Activated T-helper 9 cell treated with anti-CD3 and anti-CD28 coated beads, Interleukin-2, amount 50 U/mL, for 16 hours (primary cell): ENCODE results near the gene RGL3.
A peak's percentile ranks its signal among the peaks of the same experiment; 100 is the strongest.
"Not testable (repeated sequence)": the region's sequence is repeated elsewhere in the genome, so short reads cannot be mapped to it uniquely, and the experiment has no call there.

ENCODE experiments used
- DNase-seq: peaks from one replicate; pipeline ENCODE4 v3.0.0-alpha.2; 2020; ENCODE audit warnings: low read depth

The RGL3 gene

GRCh38 chr19:11448923-11449554 is 29.9 kb upstream of the RGL3 start:
- no peak for DNase-seq

DNA sequence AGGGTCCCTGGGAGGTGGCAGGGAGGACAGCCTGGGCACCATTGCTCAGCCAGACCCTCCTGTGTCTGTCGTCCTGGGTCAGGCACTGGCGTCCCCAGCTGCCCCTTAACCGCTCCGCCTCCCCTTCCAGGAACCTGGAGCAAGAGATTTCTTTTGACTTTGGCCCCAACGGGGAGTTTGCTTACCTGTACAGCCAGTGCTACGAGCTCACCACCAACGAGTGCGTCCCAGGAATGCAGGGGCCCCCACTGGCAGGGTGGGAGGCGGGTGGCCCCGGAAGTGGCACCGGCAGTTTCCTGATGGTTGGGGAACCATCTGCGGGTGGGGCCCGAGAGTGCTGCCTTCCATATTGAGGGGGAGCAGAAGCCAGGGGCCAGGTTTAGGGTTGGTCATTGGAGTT is 29.3 kb upstream of the RGL3 start:
- DNase-seq: no peak

DNA sequence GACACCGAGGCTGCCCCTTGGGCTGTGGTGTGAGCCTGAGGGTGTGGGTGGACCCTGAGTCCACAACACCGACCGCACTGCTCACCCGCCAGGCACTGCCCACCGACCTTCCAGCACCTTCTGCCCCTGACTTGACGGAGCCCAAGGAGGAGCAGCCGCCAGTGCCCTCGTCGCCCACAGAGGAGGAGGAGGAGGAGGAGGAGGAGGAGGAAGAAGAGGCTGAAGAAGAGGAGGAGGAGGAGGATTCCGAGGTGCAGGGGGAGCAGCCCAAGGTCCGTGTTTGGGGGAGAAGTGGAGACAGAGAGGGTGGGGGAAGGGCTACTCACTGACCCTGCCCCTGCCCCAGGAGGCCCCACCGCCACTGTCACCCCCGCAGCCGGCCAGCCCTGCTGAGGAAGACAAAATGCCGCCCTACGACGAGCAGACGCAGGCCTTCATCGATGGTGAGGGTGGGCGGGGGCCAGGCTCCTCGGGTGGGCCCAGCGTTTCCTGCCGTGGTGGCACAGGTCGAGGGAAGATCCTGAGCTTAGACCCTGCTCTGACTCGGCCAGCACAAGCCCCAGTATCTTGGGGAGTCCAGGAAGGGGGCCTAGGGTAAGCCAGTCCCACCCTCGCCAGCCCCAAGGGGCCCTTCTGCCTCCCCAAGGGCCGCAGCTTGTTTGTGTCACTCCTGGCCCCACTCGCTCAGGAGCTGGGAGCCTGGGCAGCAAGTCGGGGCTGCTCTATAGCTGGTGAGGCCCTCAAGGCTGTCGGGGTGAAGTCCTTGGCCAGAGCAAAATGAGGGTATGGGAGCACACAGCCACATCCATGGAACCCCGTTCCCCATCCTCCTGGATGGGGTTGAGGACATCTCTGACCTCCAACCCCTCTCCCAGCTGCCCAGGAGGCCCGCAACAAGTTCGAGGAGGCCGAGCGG is 28.5 kb upstream of the RGL3 start:
- no peak for DNase-seq

DNA sequence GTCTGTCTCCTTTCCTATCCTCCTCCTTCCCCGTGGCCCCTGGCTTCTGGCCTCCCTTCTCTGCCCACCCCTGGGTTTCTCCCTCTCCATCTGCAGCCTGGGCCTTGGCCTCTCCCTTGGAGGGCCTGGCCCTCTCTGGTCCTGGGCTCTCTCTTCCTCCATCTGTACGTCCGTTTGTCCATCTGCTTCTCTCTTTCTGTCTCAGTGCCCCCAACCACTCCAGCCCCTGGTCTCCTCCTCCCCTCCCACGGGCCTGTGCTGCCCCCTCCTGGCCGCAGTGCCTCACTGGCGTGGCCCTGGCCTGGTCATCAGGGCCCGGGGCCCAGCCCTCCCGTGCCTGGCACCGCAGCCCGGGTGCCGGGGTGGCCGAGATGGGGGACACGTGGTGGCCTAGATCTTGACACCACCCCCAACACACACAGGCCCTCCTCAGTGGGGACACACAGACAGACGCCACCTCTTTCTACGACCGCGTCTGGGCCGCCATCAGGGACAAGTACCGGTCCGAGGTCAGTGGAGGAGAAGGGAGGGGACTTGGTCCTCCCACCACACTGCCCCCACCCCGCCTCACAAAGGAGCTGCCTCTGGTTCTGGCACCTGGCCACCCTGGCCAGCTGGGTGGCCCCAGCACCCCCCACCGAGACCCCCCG is 27.7 kb upstream of the RGL3 start:
- DNase-seq: peak; percentile 27

GRCh38 chr19:11446271-11446651 is 27.1 kb upstream of the RGL3 start:
- DNase-seq: no peak

DNA sequence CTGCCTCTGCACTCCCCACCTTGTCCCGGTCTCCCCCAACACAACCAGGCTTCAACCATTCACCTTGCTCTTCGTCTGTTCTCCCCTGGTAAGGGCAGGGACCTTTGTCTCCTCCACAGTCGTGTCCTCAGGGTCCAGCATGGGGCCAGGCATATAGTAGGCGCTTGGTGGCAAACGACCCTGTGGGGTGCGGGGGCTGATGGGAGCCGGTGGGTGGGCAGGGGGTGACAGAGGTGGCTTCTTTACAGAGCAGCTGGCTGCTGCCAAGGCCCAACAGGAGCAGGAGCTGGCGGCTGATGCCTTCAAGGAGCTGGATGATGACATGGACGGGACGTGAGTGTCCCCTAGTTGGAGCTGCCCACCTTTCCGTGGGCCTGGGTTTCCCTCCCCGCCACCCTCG is 26.0 kb upstream of the RGL3 start:
- no peak for DNase-seq

DNA sequence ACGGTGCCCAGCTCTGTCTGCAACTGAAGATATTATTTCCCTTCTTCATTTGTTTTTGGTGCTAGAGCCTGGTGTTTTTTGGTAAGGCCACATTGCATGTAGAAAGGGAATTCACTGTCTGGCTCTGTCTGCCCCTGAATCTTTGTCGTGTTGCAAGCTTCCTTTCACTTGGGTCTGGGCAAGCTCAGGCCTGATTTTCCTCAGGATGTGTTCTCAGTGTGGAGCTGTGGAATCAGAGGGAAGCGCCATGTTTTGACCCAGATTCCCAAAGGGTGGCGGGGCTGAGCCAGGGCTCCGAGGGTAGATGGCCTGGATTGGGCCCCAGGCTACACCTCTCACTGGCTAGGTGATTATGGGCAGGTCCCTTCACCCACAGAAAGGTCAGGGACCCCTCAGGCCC is 24.9 kb upstream of the RGL3 start:
- DNase-seq: no peak

GRCh38 chr19:11437955-11438354 is 18.8 kb upstream of the RGL3 start:
- DNase-seq: no peak

DNA sequence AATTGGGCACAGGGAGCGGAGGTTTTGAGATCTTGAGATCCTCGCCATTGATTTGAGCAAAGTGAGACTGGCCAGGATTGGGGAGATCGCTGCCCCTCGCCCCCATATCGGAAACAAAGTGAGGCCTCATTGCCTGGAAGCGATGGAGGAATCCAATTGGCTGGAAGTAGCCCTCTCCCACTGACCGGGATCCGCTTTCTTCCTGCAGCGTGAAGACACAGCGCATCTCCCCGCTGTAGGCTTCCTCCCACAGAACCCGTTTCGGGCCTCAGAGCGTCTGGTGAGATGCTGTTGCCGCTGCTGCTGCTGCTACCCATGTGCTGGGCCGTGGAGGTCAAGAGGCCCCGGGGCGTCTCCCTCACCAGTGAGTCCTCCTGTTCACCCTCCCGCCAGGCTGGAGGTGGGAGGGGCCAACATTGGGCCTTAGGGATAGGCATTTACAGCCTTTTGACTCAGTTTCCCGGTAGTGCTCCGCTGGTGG is 16.8 kb upstream of the RGL3 start:
- no peak for DNase-seq

DNA sequence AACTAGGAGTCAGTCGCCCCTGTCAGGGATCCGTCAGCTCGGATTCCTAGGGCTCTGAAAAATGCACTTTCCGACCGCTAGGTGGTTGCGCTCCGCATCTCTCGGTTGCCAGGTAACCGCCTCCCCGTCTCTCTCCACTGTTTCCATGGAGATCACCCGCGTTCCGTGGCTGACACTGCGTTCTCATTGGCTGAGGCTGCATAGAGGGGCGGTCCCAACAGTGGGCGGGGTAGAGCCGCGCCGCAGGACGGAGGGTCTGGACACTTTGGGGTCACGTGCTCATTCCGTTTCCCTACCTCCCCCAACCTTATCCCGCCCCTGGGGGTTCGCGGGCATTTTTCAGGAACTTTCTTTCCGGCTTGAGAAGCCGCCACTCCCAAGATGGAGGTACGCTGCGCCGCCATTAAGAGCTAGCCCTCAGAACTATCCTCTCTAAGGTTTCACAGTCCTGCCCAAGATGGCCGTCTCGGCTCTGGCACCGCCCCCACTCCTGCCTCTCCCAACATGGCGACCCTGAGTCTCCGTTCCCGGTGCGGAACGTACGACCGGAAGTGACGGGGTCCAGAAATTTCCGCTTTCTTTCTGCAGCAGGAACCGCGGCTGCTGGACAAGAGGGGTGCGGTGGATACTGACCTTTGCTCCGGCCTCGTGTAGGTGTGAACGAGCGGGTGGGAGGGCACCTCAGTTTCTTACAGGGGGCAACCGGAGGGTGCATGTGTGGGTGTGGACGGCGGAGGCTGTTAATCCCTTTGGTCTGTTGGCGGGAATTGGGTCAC is 16.1 kb upstream of the RGL3 start, which contains the start of the genes ODAD3 and PRKCSH:
TSS of gene ODAD3 (minus strand) at position 65 of the 776 bp plus-strand sequence. CDS start 105 bp downstream, outside the sequence.
TSS of gene PRKCSH (plus strand) at position 579 of the 776 bp plus-strand sequence. CDS start 483 bp downstream, outside the sequence.
- DNase-seq: peak; percentile 97

GRCh38 chr19:11434703-11435056 is 15.6 kb upstream of the RGL3 start:
- DNase-seq: no peak

- DNase-seq: not testable (repeated sequence)
Observed at GRCh38 chr19:11433526-11433925, 14.4 kb upstream of the RGL3 start.

GRCh38 chr19:11426656-11427055 is 7.5 kb upstream of the RGL3 start:
- DNase-seq: no peak

DNA sequence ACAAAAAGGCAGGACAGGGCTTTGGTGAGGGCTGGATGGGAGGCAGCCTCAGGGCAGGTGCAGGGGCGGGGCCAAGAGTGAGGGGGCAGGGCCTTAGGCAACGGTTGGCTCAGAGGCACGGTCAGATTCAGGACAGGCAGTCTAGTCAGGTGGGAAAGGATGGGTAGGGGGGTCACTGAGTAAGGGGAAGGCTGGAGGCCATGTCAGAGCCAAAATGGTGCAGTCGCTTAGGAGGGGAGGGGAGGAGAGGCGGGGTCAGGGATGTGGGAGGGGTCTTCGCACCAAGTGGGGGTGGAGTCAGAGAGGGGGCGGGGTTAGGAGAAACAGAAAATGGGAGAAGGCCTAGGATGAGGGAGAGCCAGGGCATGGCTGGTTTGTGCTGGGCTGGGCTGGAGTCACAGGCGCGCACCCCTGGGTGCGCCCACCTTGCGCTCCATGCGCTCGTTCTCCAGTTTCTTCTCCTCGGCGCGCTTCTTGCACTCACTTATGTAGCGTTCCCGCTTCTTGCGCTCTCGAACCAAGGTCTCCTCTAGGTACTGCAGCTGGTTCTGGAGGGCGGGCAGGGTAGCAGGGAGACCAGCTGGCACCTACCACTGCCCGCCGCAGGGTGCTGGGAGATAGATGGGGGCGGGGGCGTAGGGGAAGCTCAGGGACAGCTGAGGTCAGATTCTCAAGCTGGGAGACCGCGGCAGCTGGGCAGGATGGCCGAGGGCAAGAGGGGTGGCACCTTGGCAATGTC is 6.8 kb upstream of the RGL3 start:
- DNase-seq: no peak

DNA sequence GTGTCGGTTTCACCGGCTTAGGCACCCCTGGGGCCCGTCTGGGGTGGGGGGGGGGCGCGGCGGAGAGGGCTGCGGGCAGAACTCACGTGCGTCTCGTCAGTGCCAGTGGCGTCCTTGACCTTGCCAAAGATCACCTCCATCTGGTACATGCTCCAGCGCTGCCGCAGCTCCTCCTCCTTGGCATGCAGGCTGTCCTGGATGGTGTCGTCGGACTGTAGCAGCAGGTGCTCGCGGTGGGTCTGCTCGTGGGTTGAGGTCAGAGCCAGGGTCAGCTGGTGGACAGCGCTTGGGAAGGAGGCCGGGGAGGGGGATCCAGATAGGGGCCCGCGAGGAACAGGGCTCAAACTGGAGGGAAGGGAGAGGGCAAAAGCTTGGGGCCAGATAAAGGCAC is 4.7 kb upstream of the RGL3 start:
- DNase-seq: no peak

- no peak for DNase-seq
Observed at GRCh38 chr19:11423164-11423790, 4.2 kb upstream of the RGL3 start.

DNA sequence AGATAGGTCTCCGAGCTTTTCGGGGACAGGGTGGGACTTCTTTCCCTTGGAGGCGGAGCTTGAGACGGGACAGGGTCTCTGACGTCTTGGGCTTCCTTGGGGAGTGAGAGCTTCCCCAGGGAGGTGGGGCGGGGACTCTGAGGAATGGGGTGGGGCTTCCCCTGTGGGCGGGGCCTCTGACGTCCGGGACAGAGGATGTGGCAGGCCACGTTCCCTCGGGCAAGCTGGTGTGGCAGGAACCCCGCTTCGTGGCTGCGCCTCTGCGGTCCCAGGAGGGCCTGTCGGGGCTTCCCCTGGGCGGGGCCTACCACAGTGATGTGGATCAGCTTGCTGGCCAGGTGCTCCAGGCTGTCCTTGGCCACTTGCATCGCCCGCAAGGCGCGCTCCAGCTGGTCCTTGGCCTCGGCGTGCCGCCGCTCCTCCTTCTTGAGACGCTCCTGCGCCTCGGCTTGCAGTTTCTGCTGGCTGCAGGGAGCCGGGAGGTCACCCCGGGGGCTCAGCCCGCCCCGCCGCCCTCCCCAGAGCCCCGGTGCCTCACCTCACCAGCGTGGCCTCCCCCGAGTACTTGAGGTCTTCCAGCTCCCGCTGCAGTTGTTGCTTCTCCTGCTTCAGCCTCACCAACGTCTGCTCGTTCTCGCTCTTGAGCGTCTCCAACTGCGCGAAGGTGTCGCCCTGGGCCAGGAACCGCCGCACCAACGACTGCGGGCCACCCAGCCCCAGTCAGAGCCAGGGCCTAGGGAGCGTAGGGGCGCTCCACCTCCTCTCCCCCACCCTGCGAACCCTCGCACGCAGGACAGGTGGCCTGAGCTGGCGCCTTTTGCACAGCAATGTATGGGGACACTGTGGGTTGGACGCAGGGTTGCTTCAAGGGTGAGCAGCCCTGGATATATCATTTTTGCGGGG is 3.3 kb upstream of the RGL3 start:
- DNase-seq: peak; percentile 32

DNA sequence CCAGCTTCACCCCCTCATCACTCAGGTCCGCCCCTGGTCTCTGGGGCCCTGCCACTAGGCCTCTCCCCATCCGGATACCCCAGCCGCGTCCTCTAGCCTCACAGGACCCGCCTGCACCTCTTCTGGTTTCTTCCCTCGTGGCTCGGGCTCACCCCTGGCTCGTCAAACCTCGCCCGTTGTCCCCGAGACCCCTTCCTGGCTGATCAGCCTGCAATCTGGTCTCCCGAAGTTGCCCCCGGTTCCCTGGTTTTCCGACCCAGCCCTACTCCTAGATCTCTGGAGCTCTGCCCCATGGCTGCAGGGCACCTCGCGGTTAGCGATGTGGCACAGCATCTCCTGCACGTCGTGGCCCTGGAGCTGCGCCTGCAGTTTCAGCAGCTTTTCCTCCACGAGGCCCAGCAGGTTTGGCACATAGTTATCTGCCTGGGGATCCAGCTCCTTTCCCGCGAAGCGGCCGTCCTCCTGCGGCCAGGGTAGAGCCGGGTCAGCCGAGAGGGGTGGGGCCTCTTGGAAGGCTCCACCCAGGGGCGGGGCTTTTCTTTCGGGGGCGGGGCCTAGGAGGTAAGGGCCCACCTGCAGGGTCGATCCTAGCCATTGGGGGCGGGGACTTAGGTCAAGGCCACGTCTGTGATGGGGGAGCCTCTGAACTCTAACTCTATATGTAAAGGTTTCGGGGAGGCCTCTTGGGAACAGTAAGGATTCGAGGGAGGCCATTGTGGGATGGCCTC is 2.4 kb upstream of the RGL3 start:
- DNase-seq: no peak
